CD14-positive monocyte (primary cell): ENCODE data around the gene FOXN1. TPM values are rescaled to one million over a fixed set of nuclear protein-coding genes. Genes with fewer than 3 reads are reported as not detected.

Experiments used
- DNase-seq, 3 donors: peaks; one replicate each; pipeline ENCODE4 v3.0.0-alpha.2; 2011 to 2022
- H2AFZ ChIP-seq: 2 replicates; pipeline ENCODE4 v1.6.0; 2012; ENCODE audit warnings: mild to moderate bottlenecking, low read depth, low read length, inconsistent platforms; ENCODE audit not compliant: insufficient read depth, poor library complexity, severe bottlenecking
- H3K27ac ChIP-seq, 2 donors: 1 replicate in 1 of 2; 2 replicates in 1 of 2; pipeline ENCODE4 v1.5.1; 2012 to 2013; ENCODE audit warnings: low read length in 2 of 2, control low read depth in 1 of 2, inconsistent platforms in 1 of 2, low read depth in 1 of 2, mild to moderate bottlenecking in 1 of 2
- H3K27me3 ChIP-seq, 2 donors: one replicate each; pipeline versions ENCODE4 v1.6.0 to v1.6.1; 2011 to 2013; ENCODE audit warnings: low read length in 2 of 2; ENCODE audit not compliant: control insufficient read depth in 2 of 2, insufficient read depth in 2 of 2
- H3K36me3 ChIP-seq, 2 donors: replicated peaks in 1 of 2; 1 replicate in 1 of 2; 2 replicates in 1 of 2; pipeline versions ENCODE4 v1.5.1 to v1.6.1; 2012 to 2013; ENCODE audit warnings: low read length in 2 of 2, control low read depth in 1 of 2, inconsistent platforms in 1 of 2, mild to moderate bottlenecking in 1 of 2; ENCODE audit not compliant: insufficient read depth in 2 of 2, control insufficient read depth in 1 of 2
- H3K4me1 ChIP-seq, 2 donors: 1 replicate in 1 of 2; 2 replicates in 1 of 2; pipeline versions ENCODE4 v1.5.1 to v1.6.1; 2012 to 2013; ENCODE audit warnings: low read length in 2 of 2, control low read depth in 1 of 2, inconsistent platforms in 1 of 2, mild to moderate bottlenecking in 1 of 2, moderate library complexity in 1 of 2; ENCODE audit not compliant: insufficient read depth in 2 of 2, control insufficient read depth in 1 of 2
- H3K4me2 ChIP-seq: replicated peaks from 2 replicates; pipeline ENCODE3; 2012; ENCODE audit warnings: low read length, moderate library complexity, mild to moderate bottlenecking; ENCODE audit not compliant: poor library complexity, severe bottlenecking; ENCODE audit errors: extremely low read depth
- H3K4me3 ChIP-seq, 3 experiments: fragments of 200-600 bp in 1 of 3; sonication (generic) in 1 of 3; replicated peaks in 1 of 3; 1 replicate in 2 of 3; 2 replicates in 1 of 3; pipeline ENCODE4 v1.5.1; 2011 to 2013; ENCODE audit warnings: low read length in 3 of 3, mild to moderate bottlenecking in 3 of 3, control low read depth in 2 of 3, low read depth in 2 of 3, inconsistent platforms in 1 of 3, moderate library complexity in 1 of 3
- H3K79me2 ChIP-seq: 2 replicates; pipeline ENCODE4 v1.6.0; 2012; ENCODE audit warnings: mild to moderate bottlenecking, control low read depth, inconsistent platforms, low read length, moderate library complexity; ENCODE audit not compliant: insufficient read depth
- H3K9ac ChIP-seq: 2 replicates; pipeline ENCODE4 v1.6.0; 2017; ENCODE audit warnings: low read length, mild to moderate bottlenecking; ENCODE audit not compliant: insufficient read depth, poor library complexity, severe bottlenecking
- H3K9me3 ChIP-seq, 2 donors: replicated peaks in 1 of 2; 1 replicate in 1 of 2; 2 replicates in 1 of 2; pipeline versions ENCODE4 v1.5.1 to v1.6.1; 2012 to 2013; ENCODE audit warnings: low read length in 2 of 2, control low read depth in 1 of 2; ENCODE audit not compliant: control insufficient read depth in 1 of 2, insufficient read depth in 1 of 2
- H4K20me1 ChIP-seq: 2 replicates; pipeline ENCODE4 v1.6.0; 2012; ENCODE audit warnings: mild to moderate bottlenecking, low read length, control low read depth, moderate library complexity; ENCODE audit not compliant: insufficient read depth
- H3K27ac Mint-ChIP-seq, 7 donors: one replicate each; pipeline ENCODE4 v1.8.0; 2020; ENCODE audit warnings: mild to moderate bottlenecking in 7 of 7, mixed read lengths in 7 of 7, moderate library complexity in 6 of 7, inconsistent platforms in 2 of 7
- H3K27me3 Mint-ChIP-seq, 3 donors: one replicate each; pipeline ENCODE4 v1.8.0; 2021 to 2022; ENCODE audit warnings: low read depth in 3 of 3, mild to moderate bottlenecking in 3 of 3, mixed read lengths in 3 of 3, moderate library complexity in 3 of 3, inconsistent platforms in 1 of 3
- H3K36me3 Mint-ChIP-seq, 2 donors: one replicate each; pipeline ENCODE4 v1.8.0; 2020; ENCODE audit warnings: mixed read lengths in 2 of 2, inconsistent platforms in 1 of 2, mild to moderate bottlenecking in 1 of 2
- H3K4me1 Mint-ChIP-seq: one replicate; pipeline ENCODE4 v1.8.0; 2020; ENCODE audit warnings: mild to moderate bottlenecking, mixed read lengths
- H3K4me3 Mint-ChIP-seq, 2 donors: one replicate each; pipeline ENCODE4 v1.8.0; 2020; ENCODE audit warnings: mild to moderate bottlenecking in 2 of 2, mixed read lengths in 2 of 2, moderate library complexity in 1 of 2
- H3K9me3 Mint-ChIP-seq, 7 donors: one replicate each; pipeline ENCODE4 v1.8.0; 2020 to 2022; ENCODE audit warnings: mixed read lengths in 7 of 7, mild to moderate bottlenecking in 6 of 7, moderate library complexity in 6 of 7, inconsistent platforms in 2 of 7
- CTCF ChIP-seq: fragments of 200-600 bp; IDR thresholded peaks from one replicate; pipeline ENCODE4 v1.8.0; 2022; ENCODE audit warnings: antibody characterized with exemption, mild to moderate bottlenecking
- WGBS: methylation state at CpG from one replicate; pipeline ENCODE4 v1.1.5; 2013; ENCODE audit warnings: missing lambda C conversion rate; ENCODE audit not compliant: insufficient coverage; 5-methylcytosine and 5-hydroxymethylcytosine counted together
- intact Hi-C, 2 donors: fragments of 100-400 bp; cut with micrococcal nuclease; formaldehyde crosslinking; loops; one replicate each; pipeline versions ENCODE4 v1.15.0 to v1.15.1; 2023
- polyA plus RNA-seq, 3 donors: library from polyadenylated mRNA; depleted of rRNA in 1 of 3; unstranded in 2 of 3; stranded (reverse) in 1 of 3; fragments of 300-500 nt in 2 of 3; fragments of >200 nt in 1 of 3; fragmentation: Illumina TruSeq in 2 of 3; gene quantifications; 1 replicate in 2 of 3; 2 replicates in 1 of 3; pipeline ENCODE4 v1.2.3, GENCODE V29; 2012 to 2021

Gene FOXN1
- polyA plus RNA-seq, 3 donors: not detected

DNA sequence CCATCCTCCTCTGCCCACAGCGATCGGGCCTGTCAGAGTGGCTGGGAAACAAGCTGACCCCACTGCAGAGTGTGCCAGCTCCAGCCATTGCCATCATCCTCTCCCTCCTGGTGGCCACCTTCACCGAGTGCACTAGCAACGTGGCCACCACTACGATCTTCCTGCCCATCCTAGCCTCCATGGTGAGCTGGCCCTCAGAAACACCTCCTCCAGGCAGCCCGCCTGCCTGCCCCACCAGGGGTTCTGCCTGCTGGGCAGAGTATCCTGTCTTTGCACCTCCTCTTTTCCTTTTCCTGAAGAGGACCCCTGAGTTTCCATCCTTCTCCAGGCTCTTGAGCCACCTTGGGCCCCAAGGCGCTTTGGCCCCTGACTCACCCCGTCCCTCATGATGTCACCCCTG, 10.5 kb upstream of the FOXN1 start:
- Histone ChIP-seq H3K4me1 (no peaks in the 10 kb centered on the region), H3K4me2 (no peak overlapping the region), H3K27me3 (no peaks in the 10 kb centered on the region), H3K4me3 (no peak overlapping the region), H3K27ac (no peak overlapping the region), H3K36me3 (no peaks in the 10 kb centered on the region), H4K20me1 (no peaks in the 10 kb centered on the region), H2AFZ (no peak overlapping the region), H3K9me3 (no peaks in the 10 kb centered on the region), H3K79me2 (no peaks in the 10 kb centered on the region), H3K9ac (no peak overlapping the region)
- Mint-ChIP-seq H3K27ac (no peak overlapping the region), H3K4me3 (no peak overlapping the region), H3K9me3 (peaks cover 0 to 6% (median 2%) of the 10 kb centered on the region in 7 donors), H3K27me3 (peaks cover 1 to 6% (median 3%) of the 10 kb centered on the region in 3 donors), H3K36me3 (no peaks in the 10 kb centered on the region), H3K4me1 (no peaks in the 10 kb centered on the region)
- intact Hi-C loops: loop anchor here (2.0 kb wide), 3 partner anchors 45 to 117 kb away; no protein-coding TSS in a partner anchor
- TF ChIP-seq CTCF: no peak
- WGBS: 94% methylated on average over 5 of the region's 8 CpGs
- no peak for DNase-seq

DNA sequence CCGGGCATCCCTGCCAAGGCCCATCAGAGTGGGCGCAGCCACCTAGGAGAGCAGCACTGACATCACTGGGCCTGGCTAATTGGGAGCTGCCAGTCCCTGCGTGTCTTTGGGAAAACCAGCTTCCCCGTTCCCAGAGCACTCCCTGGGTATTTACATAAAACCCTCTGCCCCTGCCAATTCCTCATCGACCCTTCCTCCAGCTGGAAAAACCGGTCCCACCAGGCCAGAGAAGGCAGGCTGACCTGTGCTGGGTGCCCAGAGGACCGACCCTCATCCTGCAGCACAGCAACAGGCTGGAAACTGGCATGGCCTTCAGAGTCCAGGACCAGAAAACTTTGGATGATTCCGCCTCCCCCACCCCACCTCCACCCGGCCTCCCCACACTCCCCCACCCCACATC, 8.2 kb upstream of the FOXN1 start:
- TF ChIP-seq CTCF: no peak
- DNase-seq: no peak
- intact Hi-C loops: no loop called here
- H4K20me1 ChIP-seq: no peaks in the 10 kb centered on the region
- Mint-ChIP-seq H3K27me3 (peaks cover 1 to 3% (median 3%) of the 10 kb centered on the region in 3 donors), H3K4me3 (no peak overlapping the region), H3K4me1 (peaks cover 1% of the 10 kb centered on the region), H3K9me3 (peaks cover 0 to 2% (median 0%) of the 10 kb centered on the region in 7 donors), H3K36me3 (no peaks in the 10 kb centered on the region), H3K27ac (no peak overlapping the region)
- H3K9ac ChIP-seq: no peak overlapping the region
- WGBS: 85% methylated on average over 7 of the region's 9 CpGs
- H3K4me1 ChIP-seq: no peaks in the 10 kb centered on the region
- no peaks in the 10 kb centered on the region for H3K79me2 ChIP-seq
- no peak overlapping the region for H3K27ac ChIP-seq
- H3K4me3 ChIP-seq: no peak overlapping the region
- no peaks in the 10 kb centered on the region for H3K36me3 ChIP-seq
- H3K27me3 ChIP-seq: no peaks in the 10 kb centered on the region
- no peak overlapping the region for H2AFZ ChIP-seq
- no peak overlapping the region for H3K4me2 ChIP-seq
- H3K9me3 ChIP-seq: no peaks in the 10 kb centered on the region
